HUDEP-2 (cell line): ENCODE data around the gene FUZ.
A peak's percentile ranks its signal among the peaks of the same experiment; 100 is the strongest.

ENCODE experiments used
- DNase-seq, 76 experiments: peaks; one replicate each; lab custom pipeline; 2025; ENCODE audit not compliant: unreplicated experiment in 76 of 76; lab: John Stamatoyannopoulos, UW

The FUZ gene

GRCh38 chr19:49851456-49852259, 38.6 kb upstream of the FUZ start:
- DNase-seq = peak in 6 of 76 experiments; percentile 19 to 39 (median 28)

DNA sequence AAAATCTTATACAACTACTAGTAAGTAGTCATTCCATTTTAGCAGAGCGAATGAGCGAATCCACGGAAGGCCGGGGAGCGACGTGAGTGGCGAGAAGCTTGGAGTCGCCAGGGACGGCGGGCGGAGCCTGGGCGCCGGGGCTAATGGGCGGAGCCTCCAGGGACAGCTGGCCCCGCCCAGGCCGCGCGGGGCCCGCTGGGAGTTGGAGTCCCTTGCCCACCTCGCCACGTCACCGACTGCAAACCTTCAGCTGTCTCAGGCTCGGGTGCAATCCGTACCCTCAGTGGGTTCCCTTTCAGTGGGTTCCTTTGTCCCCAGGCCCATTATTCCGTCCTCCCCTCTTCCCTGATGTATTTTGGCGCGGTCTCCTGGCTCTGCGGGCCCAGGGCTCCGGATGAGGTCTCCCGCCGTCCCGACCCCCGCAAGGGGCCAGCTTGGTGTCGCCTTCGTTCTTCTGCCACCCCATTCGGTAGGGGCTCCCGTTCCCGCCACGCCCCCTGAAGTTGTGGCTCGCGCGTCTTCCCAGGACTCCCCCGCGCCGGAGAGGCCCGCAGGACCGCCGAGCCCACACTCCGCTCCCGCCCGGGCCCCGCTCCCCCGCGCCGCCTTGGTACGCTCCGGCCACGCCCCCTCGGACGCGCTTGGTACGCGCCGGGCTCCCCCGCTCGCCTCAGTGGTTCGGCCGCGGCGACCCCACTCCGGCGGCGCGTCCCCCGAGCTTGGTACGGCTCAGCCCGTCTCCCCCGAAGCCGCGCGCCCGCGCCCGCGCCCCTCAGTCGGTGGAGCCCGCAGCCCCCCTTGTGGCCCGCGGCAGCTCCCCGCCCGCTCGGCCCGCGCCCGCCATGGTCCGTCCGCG, 37.6 kb upstream of the FUZ start, which contains the start of gene PTOV1:
TSS of gene PTOV1 (plus strand) at position 673 of the 856 bp plus-strand sequence.
- DNase-seq = peak in 75 of 76 experiments; percentile 39 to 100 (median 88)

DNA sequence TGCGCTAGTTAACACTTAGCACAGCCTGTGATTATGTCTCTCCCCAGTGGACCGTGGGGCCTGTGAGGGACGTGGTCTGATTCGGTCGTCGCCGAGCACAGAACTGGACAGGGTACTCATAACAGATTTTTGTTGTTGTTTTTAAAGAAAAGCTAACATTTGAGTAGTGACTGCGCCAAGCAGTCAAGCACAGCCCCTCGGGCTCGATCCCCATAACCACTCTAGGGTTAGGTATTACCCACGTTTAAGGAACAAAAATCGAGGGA, 37.1 kb upstream of the FUZ start:
- no peak for DNase-seq

- no peak for DNase-seq
These were observed 36.5 kb upstream of the FUZ start for GRCh38 chr19:49849433-49850220.

- no peak for DNase-seq
These were observed 35.8 kb upstream of the FUZ start for GRCh38 chr19:49848938-49849337.

DNA sequence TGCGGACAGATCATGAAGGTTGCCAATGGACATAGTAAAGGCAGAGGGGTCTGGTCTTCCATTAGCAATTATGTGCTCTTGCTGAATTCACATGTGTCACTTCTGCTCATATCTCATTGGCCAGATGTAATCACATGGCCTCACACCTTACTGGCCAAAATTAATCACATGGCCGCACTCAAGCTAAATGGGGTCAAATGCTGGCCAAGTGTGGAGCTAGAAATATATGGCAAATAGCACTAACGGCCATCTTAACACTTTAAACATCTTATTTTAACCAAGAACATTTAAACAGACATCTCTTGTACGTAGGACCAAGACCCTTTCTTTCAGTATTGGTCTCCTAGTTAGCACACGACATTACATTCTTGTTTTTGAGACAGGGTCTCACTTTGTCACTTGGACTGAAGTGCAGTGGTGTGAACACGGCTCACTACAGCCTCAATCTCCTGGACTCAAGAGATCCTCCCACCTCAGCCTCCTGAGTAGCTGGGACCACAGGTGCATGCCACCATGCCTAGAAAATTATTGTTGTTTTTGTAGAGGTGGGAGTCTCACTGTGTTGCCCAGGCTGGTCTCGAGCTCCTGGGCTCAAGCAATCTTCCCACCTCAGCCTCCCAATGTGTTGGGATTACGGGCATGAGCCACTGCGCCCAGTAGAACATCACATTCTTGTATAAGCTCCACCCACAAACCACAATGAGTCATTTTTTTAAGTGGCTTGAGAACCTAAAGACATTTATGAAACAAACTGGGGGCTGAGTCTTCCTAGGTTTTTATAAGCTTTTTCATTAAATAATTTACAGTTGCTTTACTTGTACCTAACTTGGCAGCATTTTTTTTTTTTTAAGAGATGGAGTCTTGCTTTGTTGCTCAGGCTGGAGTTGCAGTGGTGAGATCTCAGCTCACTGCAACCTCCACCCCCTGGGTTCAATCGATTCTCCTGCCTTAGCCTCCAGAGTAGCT, 34.9 kb upstream of the FUZ start:
- DNase-seq = peak in 39 of 76 experiments; percentile 10 to 72 (median 45)

DNA sequence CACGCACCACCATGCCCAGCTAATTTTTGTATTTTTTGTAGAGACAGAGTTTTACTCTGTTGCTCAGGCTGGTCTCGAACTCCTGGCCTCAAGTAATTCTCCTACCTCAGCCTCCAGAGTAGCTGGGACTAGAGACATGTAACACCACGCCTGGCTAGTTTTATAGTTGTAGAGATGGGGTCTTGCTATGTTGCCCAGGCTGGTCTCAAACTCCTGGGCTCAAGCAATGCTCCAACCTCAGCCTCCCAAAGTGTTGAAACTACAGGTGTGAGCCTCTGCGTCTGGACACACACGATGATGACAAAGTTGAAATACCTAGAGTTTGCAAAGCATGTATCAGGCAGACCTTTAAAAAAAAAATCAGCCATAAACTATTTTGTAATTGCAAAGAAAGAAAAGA, 33.3 kb upstream of the FUZ start:
- DNase-seq = no peak

DNA sequence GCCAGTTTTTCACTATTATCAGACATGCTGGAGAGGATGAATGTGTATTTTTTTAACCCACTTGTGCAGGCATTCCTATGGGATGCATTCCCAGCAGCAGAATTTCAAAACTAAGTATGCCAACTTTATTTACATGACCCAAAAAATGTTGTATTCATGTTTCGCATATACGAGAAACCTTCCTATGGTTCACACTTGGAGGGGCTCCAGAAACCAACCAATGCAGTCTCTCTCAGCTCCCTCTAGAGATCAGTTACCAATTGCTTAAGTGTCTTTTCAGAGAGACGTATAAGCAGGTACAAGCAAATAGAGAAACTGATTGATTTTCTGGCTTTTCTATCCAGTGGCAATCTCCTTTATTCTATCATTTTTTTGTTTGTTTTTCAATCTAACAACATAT, 32.3 kb upstream of the FUZ start:
- peak in 1 of 76 experiments; percentile 16 for DNase-seq

DNA sequence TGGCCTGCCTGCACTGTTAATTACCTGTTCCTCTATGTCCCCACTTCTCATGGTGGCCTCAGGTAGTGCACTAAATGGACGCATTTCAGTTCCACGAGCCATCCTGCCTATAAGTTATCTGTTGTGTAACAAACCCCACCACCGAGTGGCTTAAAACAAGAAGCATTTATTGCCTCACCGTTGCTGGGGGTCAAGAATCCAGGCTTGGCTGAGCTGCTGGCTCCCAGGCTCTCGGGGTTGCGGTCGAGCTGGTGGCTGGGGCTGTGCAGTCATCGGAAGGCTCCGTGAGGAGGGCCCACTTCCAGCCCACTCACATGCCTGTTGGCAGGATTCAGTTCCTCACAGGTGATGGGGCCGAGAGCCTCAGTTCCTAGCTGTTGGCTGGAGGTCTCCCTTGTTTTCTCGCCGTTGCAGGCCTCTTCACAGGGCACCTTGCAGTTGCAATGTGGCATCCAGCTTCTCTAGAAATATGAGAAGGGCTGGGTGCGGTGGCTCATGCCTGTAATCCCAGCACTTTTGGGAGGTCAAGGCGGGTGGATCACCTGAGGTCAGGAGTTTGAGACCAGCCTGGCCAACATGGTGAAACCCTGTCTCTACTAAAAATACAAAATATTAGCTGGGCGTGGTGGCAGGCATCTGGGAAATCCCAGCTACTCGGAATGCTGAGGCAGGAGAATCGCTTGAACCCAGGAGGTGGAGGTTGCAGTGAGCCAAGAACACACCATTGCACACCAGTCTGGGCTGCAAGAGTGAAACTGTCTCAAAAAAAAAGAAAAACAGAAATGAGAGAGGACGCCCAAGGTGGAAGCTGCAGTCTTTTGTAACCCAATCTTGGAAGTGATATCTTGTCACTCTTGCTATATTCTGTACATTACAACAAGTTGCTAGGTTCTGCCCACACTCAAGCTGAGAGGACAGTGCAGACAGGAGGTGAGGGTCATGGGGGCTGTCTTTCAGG, 31.3 kb upstream of the FUZ start:
- no peak for DNase-seq

DNA sequence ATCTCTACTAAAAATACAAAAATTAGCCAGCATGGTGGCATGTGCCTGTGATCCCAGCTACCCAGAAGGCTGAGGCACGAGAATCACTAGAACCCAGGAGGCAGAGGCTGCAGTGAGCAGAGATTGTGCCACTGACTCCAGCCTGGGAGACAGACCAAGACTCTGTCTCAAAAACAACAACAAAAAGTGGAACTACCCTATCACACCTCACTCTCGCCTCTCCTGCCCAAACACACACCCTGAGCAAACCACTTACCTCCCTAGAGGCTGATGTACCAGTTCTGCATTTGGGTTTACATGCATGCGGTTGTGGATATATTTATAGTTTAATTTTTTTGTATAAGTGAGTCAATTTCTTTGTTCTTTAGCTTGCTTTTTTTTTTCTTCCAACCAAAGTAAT, 30.2 kb upstream of the FUZ start:
- DNase-seq = no peak

DNA sequence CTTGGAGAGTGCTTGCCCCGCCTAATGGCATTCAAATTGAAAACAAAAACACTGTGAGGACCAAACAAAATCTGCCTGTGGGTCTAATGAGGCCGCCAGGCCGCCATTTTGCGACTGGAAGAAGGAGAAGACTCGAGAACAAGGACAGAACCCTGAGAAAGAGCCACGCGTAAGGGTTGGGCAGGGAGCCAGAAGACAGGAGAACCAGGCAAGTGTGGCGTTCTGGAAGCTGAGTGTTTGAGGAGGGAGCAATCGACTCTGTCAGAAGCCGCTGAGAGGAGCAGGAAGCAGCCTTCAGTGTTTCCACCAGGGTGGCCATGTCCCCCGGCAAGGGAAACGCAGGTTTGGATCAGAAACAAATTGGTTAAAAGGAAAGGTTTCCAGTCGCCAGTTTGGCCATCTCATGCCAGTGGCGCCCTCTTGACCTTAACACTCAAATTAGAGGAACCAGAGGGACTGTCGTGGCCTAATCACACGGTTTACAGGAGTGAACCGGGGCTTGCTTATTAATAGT, 27.7 kb upstream of the FUZ start:
- DNase-seq = no peak

GRCh38 chr19:49840321-49840720, 27.2 kb upstream of the FUZ start:
- no peak for DNase-seq

GRCh38 chr19:49839713-49840112, 26.6 kb upstream of the FUZ start:
- DNase-seq = no peak

DNA sequence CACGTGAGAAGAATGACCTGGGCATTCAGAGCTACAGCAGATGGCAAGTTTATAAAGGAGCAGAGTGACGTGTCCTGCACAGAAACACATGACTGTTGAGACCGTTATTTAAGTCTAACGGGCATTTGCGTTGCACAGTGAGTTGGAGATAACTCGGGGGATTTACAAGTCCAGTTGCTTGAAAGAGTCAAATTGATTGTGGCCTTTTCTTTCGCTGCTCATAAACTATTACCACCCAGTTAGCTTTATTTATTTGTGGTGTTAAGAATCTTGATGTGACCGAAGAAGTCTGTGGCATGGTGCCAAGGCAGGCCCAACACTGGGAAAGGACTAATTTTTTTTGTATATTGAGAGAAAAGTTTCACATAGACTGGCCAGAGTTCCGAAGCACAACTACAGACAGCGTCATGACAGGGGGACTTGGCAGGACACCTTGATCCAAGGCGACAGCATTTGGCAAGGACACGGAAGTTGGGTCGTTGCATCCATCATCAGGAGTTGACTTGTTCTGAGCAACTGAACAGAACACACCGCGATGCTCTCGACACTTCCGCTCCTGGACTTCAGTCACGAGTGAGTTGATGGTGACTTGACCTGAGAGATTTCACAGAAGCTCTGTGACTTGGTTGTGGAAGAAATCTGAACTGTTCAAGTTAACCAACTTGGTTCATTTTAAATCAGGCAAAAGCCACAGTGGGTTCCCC, 25.9 kb upstream of the FUZ start:
- no peak for DNase-seq

DNA sequence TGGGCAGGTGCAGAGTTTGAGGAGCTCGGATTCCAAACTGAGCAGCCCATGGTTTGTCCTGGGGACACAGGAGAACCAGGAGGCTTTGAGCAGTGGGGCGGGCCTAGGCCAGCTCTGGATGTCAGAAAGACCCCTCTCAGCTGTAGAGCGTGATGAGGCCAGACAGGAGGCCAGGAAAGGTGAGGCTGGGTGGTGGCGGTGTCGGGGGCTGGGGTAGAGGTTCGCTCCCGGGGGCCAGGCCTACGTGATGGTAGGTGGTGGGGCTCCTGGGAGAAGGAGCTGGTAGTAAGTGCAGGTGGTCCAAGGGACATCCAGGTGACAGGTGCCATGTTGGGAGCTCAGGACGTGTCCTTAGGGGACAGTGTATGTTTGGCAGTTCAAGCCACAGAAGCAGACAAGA, 24.3 kb upstream of the FUZ start:
- DNase-seq = no peak

DNA sequence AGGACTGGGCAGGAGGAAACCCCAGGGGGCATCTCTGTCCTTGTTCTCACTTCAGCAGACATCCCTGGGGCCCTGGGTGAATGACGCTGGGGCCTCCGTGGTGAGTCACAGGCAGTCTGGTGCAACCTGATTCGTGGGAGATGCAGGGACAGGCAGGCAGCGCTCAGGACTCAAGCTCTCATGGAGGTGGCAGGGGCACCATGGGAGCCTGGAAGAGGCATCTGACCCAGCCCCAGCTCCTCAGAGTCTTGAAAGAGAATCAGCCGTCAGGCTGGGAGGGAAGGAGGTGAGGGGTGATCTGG, 23.9 kb upstream of the FUZ start:
- DNase-seq = no peak

DNA sequence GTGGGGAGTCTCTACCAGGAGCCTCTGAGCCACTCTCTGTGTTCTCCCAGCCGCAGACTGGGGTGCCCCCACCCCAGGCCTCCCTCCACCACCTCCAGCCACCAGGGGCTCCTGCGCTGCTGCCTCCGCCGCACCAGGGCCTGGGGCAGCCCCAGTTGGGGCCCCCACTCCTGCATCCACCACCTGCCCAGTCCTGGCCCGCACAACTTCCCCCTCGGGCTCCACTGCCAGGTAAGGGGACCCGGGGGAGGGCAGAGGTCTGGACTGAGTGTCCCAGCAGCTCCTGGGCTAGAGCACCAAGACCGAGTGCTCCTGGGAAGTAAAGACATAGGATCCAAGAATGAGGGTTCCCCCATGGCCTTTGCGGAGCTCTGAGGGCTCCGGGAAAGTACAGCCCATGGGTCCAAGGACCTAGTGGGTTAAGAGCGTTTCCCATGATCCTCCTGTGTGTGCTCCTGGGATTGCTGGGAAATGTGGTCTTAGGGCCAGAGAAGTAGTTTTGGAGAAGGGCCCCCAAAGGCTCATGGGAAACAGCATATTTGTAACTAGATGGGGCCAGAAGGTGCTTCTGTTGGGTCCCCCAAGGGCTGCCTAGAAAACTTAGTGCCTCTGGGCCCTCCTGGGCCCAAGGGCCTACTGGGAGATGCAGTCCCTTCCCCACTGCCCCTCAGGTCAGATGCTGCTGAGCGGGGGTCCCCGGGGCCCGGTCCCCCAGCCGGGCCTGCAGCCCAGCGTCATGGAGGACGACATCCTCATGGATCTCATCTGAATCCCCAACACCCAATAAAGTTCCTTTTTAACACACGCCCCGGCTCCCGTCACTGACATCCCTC, 23.3 kb upstream of the FUZ start:
- DNase-seq = no peak

DNA sequence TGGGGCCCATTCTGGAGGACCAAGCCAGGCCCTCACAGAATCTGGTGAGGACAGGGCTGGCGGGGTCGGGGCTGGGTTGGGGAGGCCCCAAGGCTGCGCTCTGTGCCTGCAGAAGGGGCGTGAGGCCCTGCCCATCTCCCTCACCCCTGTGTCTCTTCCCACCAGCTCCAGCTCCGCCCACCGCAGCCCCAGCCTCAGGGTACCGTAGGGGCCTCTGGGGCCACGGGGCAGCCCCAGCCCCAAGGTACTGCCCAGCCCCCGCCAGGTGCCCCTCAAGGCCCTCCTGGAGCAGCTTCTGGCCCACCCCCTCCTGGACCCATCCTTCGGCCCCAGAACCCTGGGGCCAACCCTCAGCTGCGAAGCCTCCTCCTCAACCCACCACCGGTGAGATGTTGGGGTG, 22.5 kb upstream of the FUZ start:
- no peak for DNase-seq
